MM.1S (cell line): ENCODE results near the gene POLG.

Experiments
- DNase-seq: peaks from one replicate; pipeline ENCODE4 v3.0.0-alpha.2; 2015
- H2AFZ ChIP-seq: fragments of 300-600 bp; sonication (generic); 2 replicates; pipeline ENCODE4 v1.6.0; 2016; ENCODE audit warnings: antibody characterized with exemption, low read length
- H3F3A ChIP-seq: fragments of 300-600 bp; sonication (generic); 2 replicates; pipeline ENCODE4 v1.6.1; 2016; ENCODE audit warnings: mild to moderate bottlenecking, antibody characterized with exemption, low read length, moderate library complexity, mixed read lengths; ENCODE audit not compliant: insufficient read depth
- H3K27ac ChIP-seq: fragments of 300-600 bp; sonication (generic); 2 replicates; pipeline ENCODE4 v1.5.1; 2016; ENCODE audit warnings: mild to moderate bottlenecking, low read length
- H3K27me3 ChIP-seq: fragments of 300-600 bp; sonication (generic); replicated peaks from 2 replicates; pipeline ENCODE4 v1.6.0; 2016; ENCODE audit warnings: low read length; ENCODE audit not compliant: insufficient read depth
- H3K36me3 ChIP-seq: fragments of 300-600 bp; sonication (generic); replicated peaks from 2 replicates; pipeline ENCODE4 v1.6.1; 2016; ENCODE audit warnings: mild to moderate bottlenecking, low read length, mixed read lengths; ENCODE audit not compliant: insufficient read depth
- H3K4me1 ChIP-seq: fragments of 300-600 bp; sonication (generic); 2 replicates; pipeline ENCODE4 v1.6.1; 2016; ENCODE audit warnings: low read length, mixed read lengths
- H3K4me2 ChIP-seq: fragments of 300-600 bp; sonication (generic); 2 replicates; pipeline ENCODE4 v1.6.0; 2016; ENCODE audit warnings: low read depth, low read length
- H3K4me3 ChIP-seq: fragments of 300-600 bp; sonication (generic); 2 replicates; pipeline ENCODE4 v1.5.1; 2016; ENCODE audit warnings: low read length, mixed read lengths
- H3K79me2 ChIP-seq: fragments of 300-600 bp; sonication (generic); 2 replicates; pipeline ENCODE4 v1.6.1; 2016; ENCODE audit warnings: mixed run types, low read length, mixed read lengths
- H3K9ac ChIP-seq: fragments of 300-600 bp; sonication (generic); 2 replicates; pipeline ENCODE4 v1.6.1; 2016; ENCODE audit warnings: low read length, mixed read lengths
- H3K9me2 ChIP-seq: fragments of 300-600 bp; sonication (generic); replicated peaks from 2 replicates; pipeline ENCODE4 v1.6.1; 2016; ENCODE audit warnings: mild to moderate bottlenecking, low read length, mixed read lengths; ENCODE audit not compliant: insufficient read depth
- H3K9me3 ChIP-seq: fragments of 300-600 bp; sonication (generic); replicated peaks from 2 replicates; pipeline ENCODE4 v1.6.1; 2016; ENCODE audit warnings: mild to moderate bottlenecking, low read length, mixed read lengths; ENCODE audit not compliant: insufficient read depth
- H4K20me1 ChIP-seq: fragments of 300-600 bp; sonication (generic); 2 replicates; pipeline ENCODE4 v1.6.1; 2016; ENCODE audit warnings: mild to moderate bottlenecking, low read length, moderate library complexity, mixed read lengths; ENCODE audit not compliant: insufficient read depth
- EZH2 ChIP-seq: fragments of 300-600 bp; sonication (generic); optimal IDR thresholded peaks from 2 replicates; pipeline ENCODE3; 2017; ENCODE audit warnings: low read depth, mild to moderate bottlenecking, antibody characterized with exemption, low read length, mixed read lengths
- EZH2phosphoT487 ChIP-seq: fragments of 300-600 bp; sonication (generic); IDR thresholded peaks from 2 replicates; pipeline ENCODE4 v1.6.1; 2018; ENCODE audit warnings: antibody characterized with exemption, low read length
- TF ChIP-seq, protein P1 (sequence below): fragments of 300-600 bp; sonication (generic); IDR thresholded peaks from 2 replicates; pipeline ENCODE4 v1.5.1; 2016; ENCODE audit warnings: antibody characterized with exemption, low read length, mixed read lengths

Gene POLG

GRCh38 chr15:89321521-89322410 is 12.9 kb downstream of the POLG start:
- no peak overlapping the region for H3K9ac ChIP-seq
- H3K9me2 ChIP-seq, result no peaks in the 10 kb centered on the region
- H4K20me1 ChIP-seq, result peaks cover 2% of the 10 kb centered on the region; the same call in 1 of the 2 replicates
- no peak for DNase-seq
- peaks cover 27% of the 10 kb centered on the region for H3K36me3 ChIP-seq
- no peaks in the 10 kb centered on the region for H3K27me3 ChIP-seq
- no peak overlapping the region for H3K27ac ChIP-seq
- H3K4me2 ChIP-seq, result no peak overlapping the region
- H3K79me2 ChIP-seq, result peaks cover 51% of the 10 kb centered on the region
- H3K4me3 ChIP-seq, result no peak overlapping the region
- H3F3A ChIP-seq, result 0 out of 2 replicates have a peak, but pooled peaks cover 2% of the 10 kb centered on the region
- TF ChIP-seq EZH2phosphoT487 (no peak), EZH2 (no peak)
- TF ChIP-seq, protein P1, sequence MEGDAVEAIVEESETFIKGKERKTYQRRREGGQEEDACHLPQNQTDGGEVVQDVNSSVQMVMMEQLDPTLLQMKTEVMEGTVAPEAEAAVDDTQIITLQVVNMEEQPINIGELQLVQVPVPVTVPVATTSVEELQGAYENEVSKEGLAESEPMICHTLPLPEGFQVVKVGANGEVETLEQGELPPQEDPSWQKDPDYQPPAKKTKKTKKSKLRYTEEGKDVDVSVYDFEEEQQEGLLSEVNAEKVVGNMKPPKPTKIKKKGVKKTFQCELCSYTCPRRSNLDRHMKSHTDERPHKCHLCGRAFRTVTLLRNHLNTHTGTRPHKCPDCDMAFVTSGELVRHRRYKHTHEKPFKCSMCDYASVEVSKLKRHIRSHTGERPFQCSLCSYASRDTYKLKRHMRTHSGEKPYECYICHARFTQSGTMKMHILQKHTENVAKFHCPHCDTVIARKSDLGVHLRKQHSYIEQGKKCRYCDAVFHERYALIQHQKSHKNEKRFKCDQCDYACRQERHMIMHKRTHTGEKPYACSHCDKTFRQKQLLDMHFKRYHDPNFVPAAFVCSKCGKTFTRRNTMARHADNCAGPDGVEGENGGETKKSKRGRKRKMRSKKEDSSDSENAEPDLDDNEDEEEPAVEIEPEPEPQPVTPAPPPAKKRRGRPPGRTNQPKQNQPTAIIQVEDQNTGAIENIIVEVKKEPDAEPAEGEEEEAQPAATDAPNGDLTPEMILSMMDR, result peak; percentile 10; the same call in 1 of the 2 replicates
- H2AFZ ChIP-seq, result no peak overlapping the region
- no peaks in the 10 kb centered on the region for H3K4me1 ChIP-seq
- H3K9me3 ChIP-seq, result no peaks in the 10 kb centered on the region

DNA sequence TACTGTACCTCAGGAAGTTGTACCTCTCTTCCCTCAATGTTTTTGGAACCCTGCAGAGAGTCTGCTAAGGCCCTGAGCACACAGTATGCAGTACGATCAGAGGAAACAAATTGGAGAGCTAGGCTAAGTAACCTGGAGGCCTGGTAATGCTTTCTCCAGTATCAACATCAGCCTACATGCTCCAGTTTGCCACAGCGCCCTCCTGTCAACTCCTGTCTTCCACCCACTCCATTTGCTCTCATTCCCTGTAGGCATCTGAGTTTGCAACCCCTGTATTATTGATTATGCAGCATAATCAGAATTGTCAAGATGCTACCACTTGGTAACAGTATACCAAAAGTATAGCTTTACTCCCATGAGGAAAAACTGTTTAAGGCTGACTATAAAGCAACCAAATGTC is 14.4 kb downstream of the POLG start:
- no peak overlapping the region for H3K27ac ChIP-seq
- no peaks in the 10 kb centered on the region for H3K9me2 ChIP-seq
- TF ChIP-seq, protein P1, result no peak
- no peak for TF ChIP-seq EZH2phosphoT487
- no peak for TF ChIP-seq EZH2
- peaks cover 2% of the 10 kb centered on the region; the same call in 1 of the 2 replicates for H4K20me1 ChIP-seq
- H2AFZ ChIP-seq, result no peak overlapping the region
- no peaks in the 10 kb centered on the region for H3K9me3 ChIP-seq
- H3K4me2 ChIP-seq, result no peak overlapping the region
- no peak for DNase-seq
- H3K9ac ChIP-seq, result no peak overlapping the region
- H3K27me3 ChIP-seq, result no peaks in the 10 kb centered on the region
- H3K4me3 ChIP-seq, result no peak overlapping the region
- H3K36me3 ChIP-seq, result peaks cover 27% of the 10 kb centered on the region
- H3K79me2 ChIP-seq, result peaks cover 41% of the 10 kb centered on the region
- H3F3A ChIP-seq, result 0 out of 2 replicates have a peak, but pooled peaks cover 6% of the 10 kb centered on the region
- H3K4me1 ChIP-seq, result no peaks in the 10 kb centered on the region

GRCh38 chr15:89319678-89320077 is 14.9 kb downstream of the POLG start:
- Histone ChIP-seq H3K9me2 (no peaks in the 10 kb centered on the region), H3K9ac (no peak overlapping the region), H3K4me1 (no peaks in the 10 kb centered on the region), H3K79me2 (peaks cover 40% of the 10 kb centered on the region), H3K27me3 (no peaks in the 10 kb centered on the region), H3K36me3 (peaks cover 25% of the 10 kb centered on the region), H4K20me1 (peaks cover 2% of the 10 kb centered on the region; the same call in 1 of the 2 replicates), H3K9me3 (no peaks in the 10 kb centered on the region), H3K4me3 (no peak overlapping the region), H3F3A (0 out of 2 replicates have a peak, but pooled peaks cover 6% of the 10 kb centered on the region), H3K4me2 (no peak overlapping the region), H3K27ac (no peak overlapping the region), H2AFZ (no peak overlapping the region)
- no peak for TF ChIP-seq EZH2phosphoT487
- TF ChIP-seq, protein P1, result no peak
- TF ChIP-seq EZH2, result no peak
- DNase-seq, result no peak
